ENCODE data around the gene AACS. TPM values are rescaled to one million over a fixed set of nuclear protein-coding genes. Genes with fewer than 3 reads are reported as not detected.
"Not testable (repeated sequence)": the region's sequence is repeated elsewhere in the genome, so short reads cannot be mapped to it uniquely, and the experiment has no call there.

Gene AACS
- total and polyA plus RNA-seq, 3 experiments from 2014 or later = 11.8 to 16.7 (median 16.1) TPM

GRCh38 chr12:125134576-125134975 lies 69.3 kb downstream of the AACS start:
- H3K4me1 Mint-ChIP-seq = no peaks in the 10 kb centered on the region
- no peaks in the 10 kb centered on the region for H3K27me3 Mint-ChIP-seq
- CTCF ChIA-PET = no interaction called here
- no peaks in the 10 kb centered on the region for H3K27me3 ChIP-seq (ENCODE audit: insufficient read depth, low read length, poor library complexity, severe bottlenecking)
- no peak overlapping the region for H3K4me3 Mint-ChIP-seq
- no peaks in the 10 kb centered on the region for H3K9me3 ChIP-seq (ENCODE audit: low read length)
- no peak overlapping the region for H3K4me3 ChIP-seq (ENCODE audit: low read length)
- DNase-seq = no peak
- H3K36me3 Mint-ChIP-seq = peaks cover 4 to 51% (median 7%) of the 10 kb centered on the region in 3 donors
- no peaks in the 10 kb centered on the region for H3K36me3 ChIP-seq (ENCODE audit: insufficient read depth, low read length)
- H3K4me1 ChIP-seq (ENCODE audit: insufficient read depth, low read length) = no peaks in the 10 kb centered on the region
- POLR2A ChIA-PET = no interaction called here
- no peaks in the 10 kb centered on the region for H3K9me3 Mint-ChIP-seq
- H3K27ac Mint-ChIP-seq = no peak overlapping the region
- H3K27ac ChIP-seq (ENCODE audit: low read depth, low read length) = no peak overlapping the region

- peaks cover 4 to 39% (median 7%) of the 10 kb centered on the region in 3 donors for H3K36me3 Mint-ChIP-seq
- Histone ChIP-seq H3K36me3 (ENCODE audit: insufficient read depth, low read length) (no peaks in the 10 kb centered on the region), H3K27me3 (ENCODE audit: insufficient read depth, low read length, poor library complexity, severe bottlenecking) (no peaks in the 10 kb centered on the region), H3K4me1 (ENCODE audit: insufficient read depth, low read length) (no peaks in the 10 kb centered on the region), H3K9me3 (ENCODE audit: low read length) (no peaks in the 10 kb centered on the region), H3K4me3 (ENCODE audit: low read length) (no peak overlapping the region), H3K27ac (ENCODE audit: low read depth, low read length) (no peak overlapping the region)
- no peaks in the 10 kb centered on the region for H3K9me3 Mint-ChIP-seq
- no peak overlapping the region for H3K4me3 Mint-ChIP-seq
- H3K4me1 Mint-ChIP-seq = no peaks in the 10 kb centered on the region
- CTCF ChIA-PET = no interaction called here
- H3K27me3 Mint-ChIP-seq = no peaks in the 10 kb centered on the region
- H3K27ac Mint-ChIP-seq = no peak overlapping the region
- POLR2A ChIA-PET = no interaction called here
- DNase-seq = no peak
Observed at GRCh38 chr12:125135906-125136305, 70.7 kb downstream of the AACS start.

- POLR2A ChIA-PET = no interaction called here
- no peak for DNase-seq
Observed at GRCh38 chr12:125136702-125137101, 71.5 kb downstream of the AACS start.

GRCh38 chr12:125137766-125138344 lies 72.6 kb downstream of the AACS start:
- ChIA-PET POLR2A (no interaction called here), CTCF (no interaction called here)
- H3K4me3 ChIP-seq (ENCODE audit: low read length) = no peak overlapping the region
- Mint-ChIP-seq H3K4me3 (no peak overlapping the region), H3K27ac (peak overlapping the region in 1 of 8 donors; percentile 3), H3K36me3 (peaks cover 4 to 30% (median 9%) of the 10 kb centered on the region in 3 donors), H3K4me1 (no peaks in the 10 kb centered on the region), H3K27me3 (no peaks in the 10 kb centered on the region), H3K9me3 (no peaks in the 10 kb centered on the region)
- no peaks in the 10 kb centered on the region for H3K36me3 ChIP-seq (ENCODE audit: insufficient read depth, low read length)
- no peaks in the 10 kb centered on the region for H3K4me1 ChIP-seq (ENCODE audit: insufficient read depth, low read length)
- no peaks in the 10 kb centered on the region for H3K9me3 ChIP-seq (ENCODE audit: low read length)
- no peak for DNase-seq
- no peaks in the 10 kb centered on the region for H3K27me3 ChIP-seq (ENCODE audit: insufficient read depth, low read length, poor library complexity, severe bottlenecking)
- no peak overlapping the region for H3K27ac ChIP-seq (ENCODE audit: low read depth, low read length)

More at GRCh38 chr12:125136702-125137101, 71.5 kb downstream of the AACS start:
- CTCF ChIA-PET = no interaction called here
- peaks cover 4 to 38% (median 7%) of the 10 kb centered on the region in 3 donors for H3K36me3 Mint-ChIP-seq
- no peaks in the 10 kb centered on the region for H3K9me3 Mint-ChIP-seq
- no peaks in the 10 kb centered on the region for H3K36me3 ChIP-seq (ENCODE audit: insufficient read depth, low read length)
- no peaks in the 10 kb centered on the region for H3K4me1 ChIP-seq (ENCODE audit: insufficient read depth, low read length)
- no peaks in the 10 kb centered on the region for H3K27me3 Mint-ChIP-seq
- H3K27ac Mint-ChIP-seq = peak overlapping the region in 3 of 8 donors; percentile 17 to 75 (median 59)
- no peak overlapping the region for H3K4me3 ChIP-seq (ENCODE audit: low read length)
- H3K27ac ChIP-seq (ENCODE audit: low read depth, low read length) = no peak overlapping the region
- no peak overlapping the region for H3K4me3 Mint-ChIP-seq
- H3K9me3 ChIP-seq (ENCODE audit: low read length) = no peaks in the 10 kb centered on the region
- H3K27me3 ChIP-seq (ENCODE audit: insufficient read depth, low read length, poor library complexity, severe bottlenecking) = no peaks in the 10 kb centered on the region
- H3K4me1 Mint-ChIP-seq = no peaks in the 10 kb centered on the region

- Mint-ChIP-seq H3K9me3 (no peaks in the 10 kb centered on the region), H3K4me3 (no peak overlapping the region), H3K27me3 (no peaks in the 10 kb centered on the region), H3K36me3 (peaks cover 4 to 20% (median 9%) of the 10 kb centered on the region in 3 donors), H3K4me1 (no peaks in the 10 kb centered on the region), H3K27ac (no peak overlapping the region)
- no peak for DNase-seq
- Histone ChIP-seq H3K27ac (ENCODE audit: low read depth, low read length) (no peak overlapping the region), H3K36me3 (ENCODE audit: insufficient read depth, low read length) (no peaks in the 10 kb centered on the region), H3K4me1 (ENCODE audit: insufficient read depth, low read length) (no peaks in the 10 kb centered on the region), H3K4me3 (ENCODE audit: low read length) (no peak overlapping the region), H3K27me3 (ENCODE audit: insufficient read depth, low read length, poor library complexity, severe bottlenecking) (no peaks in the 10 kb centered on the region), H3K9me3 (ENCODE audit: low read length) (no peaks in the 10 kb centered on the region)
- POLR2A ChIA-PET = no interaction called here
- CTCF ChIA-PET = no interaction called here
Observed at GRCh38 chr12:125140279-125141209, 75.3 kb downstream of the AACS start.

- H3K27me3 ChIP-seq (ENCODE audit: insufficient read depth, low read length, poor library complexity, severe bottlenecking); H3K27ac ChIP-seq (ENCODE audit: low read depth, low read length); H3K4me1 Mint-ChIP-seq; H3K27me3 Mint-ChIP-seq; H3K4me3 ChIP-seq (ENCODE audit: low read length); H3K36me3 ChIP-seq (ENCODE audit: insufficient read depth, low read length); H3K4me3 Mint-ChIP-seq; POLR2A ChIA-PET; DNase-seq; H3K4me1 ChIP-seq (ENCODE audit: insufficient read depth, low read length); CTCF ChIA-PET; H3K9me3 ChIP-seq (ENCODE audit: low read length); H3K27ac Mint-ChIP-seq; H3K9me3 Mint-ChIP-seq: not testable (repeated sequence)
- H3K36me3 Mint-ChIP-seq = peaks cover 4 to 18% (median 9%) of the 10 kb centered on the region in 3 donors
Observed at GRCh38 chr12:125141210-125141573, 76.0 kb downstream of the AACS start.

- H3K27me3 ChIP-seq (ENCODE audit: insufficient read depth, low read length, poor library complexity, severe bottlenecking) = no peaks in the 10 kb centered on the region
- no peak overlapping the region for H3K27ac ChIP-seq (ENCODE audit: low read depth, low read length)
- Mint-ChIP-seq H3K36me3 (peaks cover 2 to 9% (median 7%) of the 10 kb centered on the region in 3 donors), H3K27me3 (peaks cover 0 to 9% of the 10 kb centered on the region in 2 donors), H3K4me1 (no peaks in the 10 kb centered on the region), H3K27ac (no peak overlapping the region), H3K4me3 (no peak overlapping the region), H3K9me3 (peaks cover 0 to 3% (median 0%) of the 10 kb centered on the region in 5 donors)
- H3K9me3 ChIP-seq (ENCODE audit: low read length) = no peaks in the 10 kb centered on the region
- no peak overlapping the region for H3K4me3 ChIP-seq (ENCODE audit: low read length)
- CTCF ChIA-PET = no interaction called here
- POLR2A ChIA-PET = no interaction called here
- H3K4me1 ChIP-seq (ENCODE audit: insufficient read depth, low read length) = no peaks in the 10 kb centered on the region
- no peaks in the 10 kb centered on the region for H3K36me3 ChIP-seq (ENCODE audit: insufficient read depth, low read length)
- DNase-seq = no peak
Observed at GRCh38 chr12:125142601-125143000, 77.4 kb downstream of the AACS start.

GRCh38 chr12:125143491-125143890 lies 78.3 kb downstream of the AACS start:
- Histone ChIP-seq H3K9me3 (ENCODE audit: low read length) (no peaks in the 10 kb centered on the region), H3K4me1 (ENCODE audit: insufficient read depth, low read length) (no peaks in the 10 kb centered on the region), H3K36me3 (ENCODE audit: insufficient read depth, low read length) (no peaks in the 10 kb centered on the region), H3K27me3 (ENCODE audit: insufficient read depth, low read length, poor library complexity, severe bottlenecking) (no peaks in the 10 kb centered on the region), H3K27ac (ENCODE audit: low read depth, low read length) (no peak overlapping the region), H3K4me3 (ENCODE audit: low read length) (no peak overlapping the region)
- Mint-ChIP-seq H3K27ac (no peak overlapping the region), H3K36me3 (peaks cover 0 to 9% (median 0%) of the 10 kb centered on the region in 3 donors), H3K27me3 (peaks cover 0 to 10% of the 10 kb centered on the region in 2 donors), H3K9me3 (peaks cover 0 to 3% (median 0%) of the 10 kb centered on the region in 5 donors), H3K4me1 (no peaks in the 10 kb centered on the region), H3K4me3 (no peak overlapping the region)
- ChIA-PET POLR2A (no interaction called here), CTCF (no interaction called here)
- DNase-seq = no peak

Data from CD8-positive, alpha-beta memory T cell (primary cell).